DOHH2 (cell line): Measurements from ENCODE around the gene CPXM2.
"Not testable (repeated sequence)": the region's sequence is repeated elsewhere in the genome, so short reads cannot be mapped to it uniquely, and the experiment has no call there.

Experiments
- H3F3A ChIP-seq: fragments of 200-600 bp; sonication (generic), shearing (Covaris generic); 2 replicates; pipeline ENCODE4 v1.6.0; 2016; ENCODE audit warnings: antibody characterized with exemption, mild to moderate bottlenecking; ENCODE audit not compliant: control insufficient read depth, insufficient read depth
- H3K27ac ChIP-seq: fragments of 200-600 bp; sonication (generic); 2 replicates; pipeline ENCODE4 v1.5.1; 2014; ENCODE audit warnings: low read depth, mild to moderate bottlenecking, low read length, moderate library complexity
- H3K27me3 ChIP-seq: fragments of 200-600 bp; sonication (generic); 2 replicates; pipeline ENCODE4 v1.6.1; 2014; ENCODE audit warnings: mild to moderate bottlenecking, low read length, mixed read lengths; ENCODE audit not compliant: control insufficient read depth
- H3K36me3 ChIP-seq: fragments of 200-600 bp; sonication (generic); 2 replicates; pipeline ENCODE4 v1.6.1; 2014; ENCODE audit warnings: mild to moderate bottlenecking, low read length, moderate library complexity, mixed read lengths; ENCODE audit not compliant: control insufficient read depth
- H3K4me1 ChIP-seq: fragments of 200-600 bp; sonication (generic); 2 replicates; pipeline ENCODE4 v1.6.1; 2014; ENCODE audit warnings: mild to moderate bottlenecking, low read length, mixed read lengths; ENCODE audit not compliant: control insufficient read depth
- H3K4me2 ChIP-seq: fragments of 200-600 bp; sonication (generic); 2 replicates; pipeline ENCODE4 v1.6.0; 2014; ENCODE audit warnings: mild to moderate bottlenecking, low read length, moderate library complexity
- H3K4me3 ChIP-seq: fragments of 200-600 bp; sonication (generic); 2 replicates; pipeline ENCODE4 v1.5.1; 2014; ENCODE audit warnings: mild to moderate bottlenecking, low read length, mixed read lengths
- H3K79me2 ChIP-seq: fragments of 200-600 bp; sonication (generic); 2 replicates; pipeline ENCODE4 v1.6.1; 2014; ENCODE audit warnings: mild to moderate bottlenecking, low read length, mixed read lengths; ENCODE audit not compliant: control insufficient read depth
- H3K9me2 ChIP-seq: fragments of 200-600 bp; sonication (generic); replicated peaks from 2 replicates; pipeline ENCODE4 v1.6.1; 2014; ENCODE audit warnings: mild to moderate bottlenecking, low read length, mixed read lengths; ENCODE audit not compliant: control insufficient read depth
- H3K9me3 ChIP-seq: fragments of 200-600 bp; sonication (generic); 2 replicates; pipeline ENCODE4 v1.6.1; 2014; ENCODE audit warnings: antibody characterized with exemption, low read length, mixed read lengths; ENCODE audit not compliant: control insufficient read depth, insufficient read depth
- H4K20me1 ChIP-seq: fragments of 200-600 bp; sonication (generic); 2 replicates; pipeline ENCODE4 v1.6.0; 2014; ENCODE audit warnings: low read depth, mild to moderate bottlenecking, antibody characterized with exemption, low read length, moderate library complexity; ENCODE audit not compliant: control insufficient read depth, insufficient read depth
- EZH2phosphoT487 ChIP-seq: fragments of 200-600 bp; sonication (generic); IDR thresholded peaks from 2 replicates; pipeline ENCODE4 v1.6.1; 2017; ENCODE audit warnings: borderline replicate concordance, mild to moderate bottlenecking, antibody characterized with exemption, low read length, moderate library complexity, mixed read lengths
- TF ChIP-seq, protein P1 (sequence below): fragments of 200-600 bp; sonication (generic); IDR thresholded peaks from one replicate; pipeline ENCODE4 v1.5.1; 2014; ENCODE audit warnings: antibody characterized with exemption, mild to moderate bottlenecking, low read depth, low read length; ENCODE audit not compliant: poor library complexity, severe bottlenecking

Gene CPXM2

DNA sequence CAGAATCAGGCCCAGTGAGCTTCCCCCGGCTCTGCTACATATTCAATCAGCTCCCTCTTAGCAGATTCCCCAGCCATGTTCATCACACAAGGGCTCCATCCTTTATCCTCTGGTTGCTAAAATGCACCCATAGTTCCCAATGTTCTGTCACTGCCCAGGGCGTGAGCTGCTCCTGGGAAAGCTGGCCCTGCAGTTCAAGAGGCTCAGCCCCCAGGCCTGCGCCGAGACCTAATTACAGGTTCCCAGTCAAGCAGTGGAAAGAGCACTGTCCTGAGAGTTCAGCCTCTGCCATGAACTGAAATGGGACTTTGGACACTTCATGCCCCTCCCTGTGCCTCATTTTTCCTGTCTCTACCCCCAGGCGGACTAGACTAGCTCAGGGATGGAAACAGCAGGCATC is 149.9 kb downstream of the CPXM2 start:
- H3K4me3 ChIP-seq, result no peak overlapping the region
- H3K4me2 ChIP-seq, result no peak overlapping the region
- H3K4me1 ChIP-seq, result no peaks in the 10 kb centered on the region
- no peaks in the 10 kb centered on the region for H3K36me3 ChIP-seq
- H3K27me3 ChIP-seq, result no peaks in the 10 kb centered on the region
- H4K20me1 ChIP-seq, result no peaks in the 10 kb centered on the region
- no peak overlapping the region for H3K27ac ChIP-seq
- no peaks in the 10 kb centered on the region for H3K79me2 ChIP-seq
- H3K9me2 ChIP-seq, result no peaks in the 10 kb centered on the region
- no peaks in the 10 kb centered on the region for H3K9me3 ChIP-seq
- TF ChIP-seq, protein P1, sequence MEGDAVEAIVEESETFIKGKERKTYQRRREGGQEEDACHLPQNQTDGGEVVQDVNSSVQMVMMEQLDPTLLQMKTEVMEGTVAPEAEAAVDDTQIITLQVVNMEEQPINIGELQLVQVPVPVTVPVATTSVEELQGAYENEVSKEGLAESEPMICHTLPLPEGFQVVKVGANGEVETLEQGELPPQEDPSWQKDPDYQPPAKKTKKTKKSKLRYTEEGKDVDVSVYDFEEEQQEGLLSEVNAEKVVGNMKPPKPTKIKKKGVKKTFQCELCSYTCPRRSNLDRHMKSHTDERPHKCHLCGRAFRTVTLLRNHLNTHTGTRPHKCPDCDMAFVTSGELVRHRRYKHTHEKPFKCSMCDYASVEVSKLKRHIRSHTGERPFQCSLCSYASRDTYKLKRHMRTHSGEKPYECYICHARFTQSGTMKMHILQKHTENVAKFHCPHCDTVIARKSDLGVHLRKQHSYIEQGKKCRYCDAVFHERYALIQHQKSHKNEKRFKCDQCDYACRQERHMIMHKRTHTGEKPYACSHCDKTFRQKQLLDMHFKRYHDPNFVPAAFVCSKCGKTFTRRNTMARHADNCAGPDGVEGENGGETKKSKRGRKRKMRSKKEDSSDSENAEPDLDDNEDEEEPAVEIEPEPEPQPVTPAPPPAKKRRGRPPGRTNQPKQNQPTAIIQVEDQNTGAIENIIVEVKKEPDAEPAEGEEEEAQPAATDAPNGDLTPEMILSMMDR, result no peak
- no peaks in the 10 kb centered on the region for H3F3A ChIP-seq

DNA sequence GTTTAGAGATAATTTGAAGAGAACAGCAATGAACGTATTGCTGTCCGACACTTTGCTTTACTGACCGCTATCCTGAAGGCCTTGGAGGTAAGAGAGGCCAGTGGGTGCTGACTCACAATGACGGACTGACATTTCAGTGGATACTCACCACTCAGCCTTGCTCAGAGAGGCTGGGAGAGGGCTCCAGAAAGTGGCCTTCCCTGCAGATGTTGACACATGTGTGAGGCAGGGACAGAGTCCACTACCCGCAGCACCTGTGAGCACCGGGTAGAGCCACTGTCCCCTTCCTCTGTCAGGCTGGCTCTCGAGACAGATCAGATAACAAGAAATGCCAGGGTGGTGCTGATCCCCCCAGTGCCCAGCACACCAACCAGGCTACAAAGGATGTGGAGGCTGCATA is 150.5 kb downstream of the CPXM2 start:
- H3K27me3 ChIP-seq, result no peaks in the 10 kb centered on the region
- H3K9me3 ChIP-seq, result no peaks in the 10 kb centered on the region
- H3K4me1 ChIP-seq, result no peaks in the 10 kb centered on the region
- H3K4me3 ChIP-seq, result no peak overlapping the region
- TF ChIP-seq, protein P1, result no peak
- TF ChIP-seq EZH2phosphoT487, result no peak
- no peak overlapping the region for H3K27ac ChIP-seq
- no peaks in the 10 kb centered on the region for H3K9me2 ChIP-seq
- no peaks in the 10 kb centered on the region for H3K79me2 ChIP-seq
- H4K20me1 ChIP-seq, result no peaks in the 10 kb centered on the region
- no peaks in the 10 kb centered on the region for H3K36me3 ChIP-seq
- H3K4me2 ChIP-seq, result no peak overlapping the region
- no peaks in the 10 kb centered on the region for H3F3A ChIP-seq

DNA sequence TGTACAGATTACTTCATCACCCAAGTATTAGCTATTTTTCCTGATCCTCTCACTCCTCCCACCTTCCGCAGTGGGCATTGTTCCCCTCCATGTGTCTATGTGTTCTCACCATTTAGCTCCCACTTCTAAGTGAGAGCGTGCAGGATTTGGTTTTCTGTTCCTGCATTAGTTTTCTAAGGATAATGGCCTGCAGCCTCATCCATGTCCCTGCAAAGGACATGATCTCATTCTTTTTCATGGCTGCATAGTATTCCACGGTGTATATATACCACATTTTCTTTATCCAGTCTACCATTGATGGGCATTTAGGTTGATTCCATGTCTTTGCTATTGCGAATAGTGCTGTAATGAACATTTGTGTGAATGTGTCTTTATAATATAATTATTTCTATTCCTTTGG is 154.7 kb downstream of the CPXM2 start:
- H3K79me2 ChIP-seq, H3F3A ChIP-seq, H3K9me3 ChIP-seq, H3K9me2 ChIP-seq, H3K27ac ChIP-seq, H4K20me1 ChIP-seq, H3K36me3 ChIP-seq, H3K4me1 ChIP-seq, H3K27me3 ChIP-seq, H3K4me2 ChIP-seq, H3K4me3 ChIP-seq: not testable (repeated sequence)

DNA sequence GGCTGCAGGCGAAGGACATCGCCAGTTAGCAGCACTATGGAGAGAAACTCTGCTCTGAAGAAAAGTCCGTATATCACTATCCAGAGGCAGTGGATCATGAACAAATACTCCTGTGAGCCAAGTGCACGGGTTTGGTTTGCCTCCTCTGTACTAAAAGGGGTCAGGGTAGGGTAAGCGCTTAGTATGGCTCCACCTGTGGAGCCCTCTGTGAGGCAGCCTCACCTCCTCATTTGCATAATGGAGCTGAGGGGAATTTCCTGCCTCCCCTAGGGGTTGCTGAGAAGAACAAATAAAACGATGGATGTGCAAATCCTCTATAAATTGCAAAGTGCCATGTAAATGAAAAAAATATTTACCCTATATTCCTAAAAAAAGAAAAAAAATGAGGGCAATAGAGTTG is 162.1 kb downstream of the CPXM2 start:
- no peaks in the 10 kb centered on the region for H4K20me1 ChIP-seq
- no peaks in the 10 kb centered on the region for H3K27me3 ChIP-seq
- H3K79me2 ChIP-seq, result no peaks in the 10 kb centered on the region
- H3K4me2 ChIP-seq, result peak overlapping the region; percentile 17; the same call in 1 of the 2 replicates
- no peaks in the 10 kb centered on the region for H3K36me3 ChIP-seq
- no peak for TF ChIP-seq EZH2phosphoT487
- TF ChIP-seq, protein P1, result no peak
- no peaks in the 10 kb centered on the region for H3F3A ChIP-seq
- peaks cover 13% of the 10 kb centered on the region for H3K4me1 ChIP-seq
- H3K27ac ChIP-seq, result no peak overlapping the region
- no peak overlapping the region for H3K4me3 ChIP-seq
- no peaks in the 10 kb centered on the region for H3K9me2 ChIP-seq
- no peaks in the 10 kb centered on the region; the same call in 1 of the 2 replicates for H3K9me3 ChIP-seq
